Measurements from ENCODE around the gene ADAMTS2. TPM values are rescaled to one million over a fixed set of nuclear protein-coding genes. Genes with fewer than 3 reads are reported as not detected.

Gene ADAMTS2
- total and polyA plus RNA-seq, 8 donors = 1.8 to 41.5 (median 11.6) TPM

- no peak for TF ChIP-seq CTCF (IDR thresholded peaks at IDR 0.05)
- no peaks in the 10 kb centered on the region for H3K4me1 ChIP-seq
- H3K4me3 ChIP-seq = no peak overlapping the region
- no peaks in the 10 kb centered on the region for H3K27me3 ChIP-seq
- WGBS, 5 donors = 37 to 57% (median 45%) methylated on average over 7 of the region's 7 CpGs
- no peaks in the 10 kb centered on the region for H3K9me3 ChIP-seq
- DNase-seq = no peak
- intact Hi-C loops (cut with DNase I; ENCODE audit: low total_unique reads) = no loop called here
- H3K36me3 ChIP-seq = no peaks in the 10 kb centered on the region
- H3K27ac ChIP-seq = no peak overlapping the region
Observed at GRCh38 chr5:179143446-179143845, 201.8 kb downstream of the ADAMTS2 start.

GRCh38 chr5:179142434-179143198 is 202.6 kb downstream of the ADAMTS2 start:
- H3K4me1 ChIP-seq = no peaks in the 10 kb centered on the region
- TF ChIP-seq POLR2A (IDR thresholded peaks at IDR 0.05) = no peak
- no peak for TF ChIP-seq POLR2AphosphoS5 (IDR thresholded peaks at IDR 0.05)
- no peak for TF ChIP-seq CTCF (IDR thresholded peaks at IDR 0.05)
- no peak for TF ChIP-seq EP300 (IDR thresholded peaks at IDR 0.05)
- H3K27ac ChIP-seq = no peak overlapping the region
- DNase-seq = peak in 1 of 2 donors; percentile 28
- no peaks in the 10 kb centered on the region for H3K27me3 ChIP-seq
- H3K4me3 ChIP-seq = no peak overlapping the region
- WGBS, 5 donors = 59 to 75% (median 73%) methylated on average over 3 of the region's 3 CpGs
- H3K36me3 ChIP-seq = no peaks in the 10 kb centered on the region
- intact Hi-C loops (cut with DNase I; ENCODE audit: low total_unique reads) = no loop called here
- H3K9me3 ChIP-seq = no peaks in the 10 kb centered on the region

DNA sequence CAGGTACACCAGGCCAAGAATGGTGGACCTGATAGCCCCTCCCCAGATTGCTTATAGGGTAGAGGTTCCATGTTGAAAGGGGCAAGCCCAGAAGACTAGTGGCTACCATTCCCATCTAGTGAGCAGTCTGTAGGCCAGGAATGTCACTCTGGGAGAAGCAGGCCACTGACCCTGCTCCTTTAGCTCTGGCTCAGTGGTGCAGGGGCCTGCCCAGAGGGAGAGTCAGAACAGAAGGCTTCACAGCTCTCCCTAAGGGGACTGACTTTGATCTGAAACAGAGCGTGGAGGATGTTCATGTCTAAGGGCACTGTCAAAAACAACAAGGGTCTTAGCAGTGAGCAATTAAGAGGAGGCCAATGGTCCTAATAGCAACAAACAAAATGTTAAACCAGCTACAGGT is 203.4 kb downstream of the ADAMTS2 start:
- intact Hi-C loops (cut with DNase I; ENCODE audit: low total_unique reads) = no loop called here
- no peak overlapping the region for H3K4me3 ChIP-seq
- no peaks in the 10 kb centered on the region for H3K9me3 ChIP-seq
- no peaks in the 10 kb centered on the region for H3K36me3 ChIP-seq
- no peaks in the 10 kb centered on the region for H3K27me3 ChIP-seq
- no peak overlapping the region for H3K27ac ChIP-seq
- 0 to 95% (median 53%) methylated on average over 1 of the region's 1 CpG for WGBS, 5 donors
- no peak for DNase-seq
- H3K4me1 ChIP-seq = no peaks in the 10 kb centered on the region
- no peak for TF ChIP-seq POLR2A (IDR thresholded peaks at IDR 0.05)
- no peak for TF ChIP-seq EP300 (IDR thresholded peaks at IDR 0.05)
- no peak for TF ChIP-seq POLR2AphosphoS5 (IDR thresholded peaks at IDR 0.05)
- no peak for TF ChIP-seq CTCF (IDR thresholded peaks at IDR 0.05)

DNA sequence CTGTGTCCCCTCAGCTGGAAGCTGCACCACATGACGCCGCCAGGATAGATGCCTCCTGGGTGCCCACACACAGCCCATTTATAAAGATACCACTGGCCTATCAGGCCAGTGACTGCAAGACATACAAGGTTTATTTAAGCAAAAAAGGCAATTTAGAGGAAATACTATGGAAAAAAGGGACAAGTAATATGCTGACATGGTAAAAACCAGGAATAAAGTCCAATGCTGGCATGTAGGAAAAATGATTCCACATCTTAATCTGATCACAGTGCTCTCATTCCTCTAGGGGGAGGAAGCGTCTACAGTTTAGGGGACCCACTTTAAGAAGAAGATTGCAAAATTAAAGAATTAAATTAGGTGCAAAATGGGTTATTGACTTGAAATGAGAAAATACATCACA is 205.0 kb downstream of the ADAMTS2 start:
- Histone ChIP-seq H3K4me1 (no peaks in the 10 kb centered on the region), H3K9me3 (no peaks in the 10 kb centered on the region), H3K36me3 (peaks cover 0 to 9% (median 4%) of the 10 kb centered on the region in 4 donors), H3K27ac (no peak overlapping the region), H3K4me3 (no peak overlapping the region), H3K27me3 (no peaks in the 10 kb centered on the region)
- 79 to 93% (median 84%) methylated on average over 3 of the region's 3 CpGs for WGBS, 5 donors
- DNase-seq = no peak
- intact Hi-C loops (cut with DNase I; ENCODE audit: low total_unique reads) = no loop called here
- TF ChIP-seq POLR2AphosphoS5 (IDR thresholded peaks at IDR 0.05) (no peak), EP300 (IDR thresholded peaks at IDR 0.05) (no peak), POLR2A (IDR thresholded peaks at IDR 0.05) (no peak), CTCF (IDR thresholded peaks at IDR 0.05) (no peak)
